ENCODE measurements around the gene PARN. TPM values are rescaled to one million over a fixed set of nuclear protein-coding genes. Genes with fewer than 3 reads are reported as not detected.

PARN gene
- total and polyA plus RNA-seq, 4 donors = 12.3 to 44.4 (median 25.2) TPM

DNA sequence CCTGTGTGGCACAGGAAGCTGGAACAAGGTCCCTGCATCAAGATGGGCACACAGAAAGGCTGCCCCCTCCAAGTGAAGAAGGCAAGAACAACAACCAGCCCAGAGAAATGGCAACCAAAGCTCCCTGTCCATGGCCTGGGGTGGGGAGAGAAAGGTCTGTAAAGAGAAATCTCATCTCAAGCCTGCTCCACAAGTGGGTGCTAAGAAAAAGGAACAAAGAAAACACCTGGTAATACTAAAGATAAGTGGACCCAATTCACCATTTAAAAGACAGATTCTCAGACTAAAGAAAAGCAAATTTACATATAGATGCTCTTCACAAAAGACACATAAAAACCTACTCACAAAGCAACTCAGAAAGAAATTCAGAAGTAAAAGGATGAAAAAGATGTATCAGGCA, 107.4 kb downstream of the PARN start:
- Histone ChIP-seq H3K27me3 (ENCODE audit: control insufficient read depth in 3 of 3, insufficient read depth in 3 of 3, low read length in 2 of 3) (no peaks in the 10 kb centered on the region), H3K36me3 (ENCODE audit: control insufficient read depth in 4 of 4, insufficient read depth in 4 of 4, low read length in 4 of 4) (peaks cover 0 to 1% (median 0%) of the 10 kb centered on the region in 4 donors), H3K9me3 (ENCODE audit: control insufficient read depth in 4 of 4, insufficient read depth in 3 of 4, low read length in 3 of 4) (no peaks in the 10 kb centered on the region), H3K9ac (ENCODE audit: insufficient read depth in 1 of 2, low read length in 2 of 2) (no peak overlapping the region), H3K27ac (ENCODE audit: low read depth in 1 of 2, low read length in 1 of 2) (no peak overlapping the region), H3K4me3 (no peak overlapping the region), H3K4me1 (ENCODE audit: control insufficient read depth in 5 of 5, insufficient read depth in 5 of 5, low read length in 5 of 5) (no peaks in the 10 kb centered on the region)
- no peak for DNase-seq
- ATAC-seq (ENCODE audit: insufficient read depth, low FRiP score) = no peak
- TF ChIP-seq, protein P1, sequence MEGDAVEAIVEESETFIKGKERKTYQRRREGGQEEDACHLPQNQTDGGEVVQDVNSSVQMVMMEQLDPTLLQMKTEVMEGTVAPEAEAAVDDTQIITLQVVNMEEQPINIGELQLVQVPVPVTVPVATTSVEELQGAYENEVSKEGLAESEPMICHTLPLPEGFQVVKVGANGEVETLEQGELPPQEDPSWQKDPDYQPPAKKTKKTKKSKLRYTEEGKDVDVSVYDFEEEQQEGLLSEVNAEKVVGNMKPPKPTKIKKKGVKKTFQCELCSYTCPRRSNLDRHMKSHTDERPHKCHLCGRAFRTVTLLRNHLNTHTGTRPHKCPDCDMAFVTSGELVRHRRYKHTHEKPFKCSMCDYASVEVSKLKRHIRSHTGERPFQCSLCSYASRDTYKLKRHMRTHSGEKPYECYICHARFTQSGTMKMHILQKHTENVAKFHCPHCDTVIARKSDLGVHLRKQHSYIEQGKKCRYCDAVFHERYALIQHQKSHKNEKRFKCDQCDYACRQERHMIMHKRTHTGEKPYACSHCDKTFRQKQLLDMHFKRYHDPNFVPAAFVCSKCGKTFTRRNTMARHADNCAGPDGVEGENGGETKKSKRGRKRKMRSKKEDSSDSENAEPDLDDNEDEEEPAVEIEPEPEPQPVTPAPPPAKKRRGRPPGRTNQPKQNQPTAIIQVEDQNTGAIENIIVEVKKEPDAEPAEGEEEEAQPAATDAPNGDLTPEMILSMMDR (IDR thresholded peaks at IDR 0.05; ENCODE audit: control extremely low read depth, extremely low read depth) = no peak

DNA sequence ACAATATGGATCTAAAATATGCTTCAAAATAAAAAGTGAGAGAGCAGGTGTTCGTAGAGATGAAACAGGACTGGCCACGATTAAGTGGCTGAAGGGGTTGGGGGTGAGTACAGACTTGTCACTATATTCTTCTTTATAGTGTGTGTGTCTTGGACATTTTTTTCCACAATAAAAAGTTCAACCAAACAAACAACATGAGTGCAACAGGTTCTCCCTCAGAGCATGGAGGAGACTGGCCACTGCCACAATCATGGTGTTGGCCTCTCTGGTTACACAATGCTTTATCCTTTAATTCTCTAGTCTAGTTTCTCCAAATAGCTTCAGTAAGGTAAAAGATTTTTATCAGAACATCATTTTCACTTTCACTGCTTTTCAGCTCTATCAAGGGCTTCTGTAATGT, 109.3 kb downstream of the PARN start:
- DNase-seq (no peak), ATAC-seq (ENCODE audit: insufficient read depth, low FRiP score) (no peak)
- TF ChIP-seq, protein P1 (IDR thresholded peaks at IDR 0.05; ENCODE audit: control extremely low read depth, extremely low read depth) = no peak
- no peaks in the 10 kb centered on the region for H3K9me3 ChIP-seq (ENCODE audit: control insufficient read depth in 4 of 4, insufficient read depth in 3 of 4, low read length in 3 of 4)
- H3K27me3 ChIP-seq (ENCODE audit: control insufficient read depth in 3 of 3, insufficient read depth in 3 of 3, low read length in 2 of 3) = no peaks in the 10 kb centered on the region
- H3K9ac ChIP-seq (ENCODE audit: insufficient read depth in 1 of 2, low read length in 2 of 2) = no peak overlapping the region
- WGBS, 2 donors = 94 to 95% methylated on average over 2 of the region's 2 CpGs
- no peak overlapping the region for H3K27ac ChIP-seq (ENCODE audit: low read depth in 1 of 2, low read length in 1 of 2)
- H3K4me3 ChIP-seq = no peak overlapping the region
- H3K4me1 ChIP-seq (ENCODE audit: control insufficient read depth in 5 of 5, insufficient read depth in 5 of 5, low read length in 5 of 5) = no peaks in the 10 kb centered on the region
- peaks cover 0 to 1% (median 0%) of the 10 kb centered on the region in 4 donors for H3K36me3 ChIP-seq (ENCODE audit: control insufficient read depth in 4 of 4, insufficient read depth in 4 of 4, low read length in 4 of 4)

GRCh38 chr16:14514967-14515366, 115.1 kb downstream of the PARN start:
- H3K36me3 ChIP-seq (ENCODE audit: control insufficient read depth in 4 of 4, insufficient read depth in 4 of 4, low read length in 4 of 4) = peaks cover 0 to 1% (median 0%) of the 10 kb centered on the region in 4 donors
- ATAC-seq (ENCODE audit: insufficient read depth, low FRiP score) (no peak), DNase-seq (no peak)
- H3K27me3 ChIP-seq (ENCODE audit: control insufficient read depth in 3 of 3, insufficient read depth in 3 of 3, low read length in 2 of 3) = no peaks in the 10 kb centered on the region
- WGBS, 2 donors = 95 to 96% methylated on average over 3 of the region's 3 CpGs
- H3K4me3 ChIP-seq = no peak overlapping the region
- peaks cover 0 to 11% (median 0%) of the 10 kb centered on the region in 5 donors for H3K4me1 ChIP-seq (ENCODE audit: control insufficient read depth in 5 of 5, insufficient read depth in 5 of 5, low read length in 5 of 5)
- H3K27ac ChIP-seq (ENCODE audit: low read depth in 1 of 2, low read length in 1 of 2) = no peak overlapping the region
- H3K9ac ChIP-seq (ENCODE audit: insufficient read depth in 1 of 2, low read length in 2 of 2) = no peak overlapping the region
- TF ChIP-seq, protein P1 (IDR thresholded peaks at IDR 0.05; ENCODE audit: control extremely low read depth, extremely low read depth) = no peak
- no peaks in the 10 kb centered on the region for H3K9me3 ChIP-seq (ENCODE audit: control insufficient read depth in 4 of 4, insufficient read depth in 3 of 4, low read length in 3 of 4)

Data from lung (tissue), 12 donors.